Measurements from ENCODE around the gene IDH1. TPM values are rescaled to one million over a fixed set of nuclear protein-coding genes. Genes with fewer than 3 reads are reported as not detected.

IDH1 gene
- total RNA-seq, 1 donor from 2014 or later: 25.9 TPM

GRCh38 chr2:208295834-208296233, 41.0 kb upstream of the IDH1 start:
- no peak for DNase-seq (ENCODE audit: low spot score in 2 of 2)
- peaks cover 25 to 36% of the 10 kb centered on the region in 2 donors for H3K36me3 ChIP-seq

GRCh38 chr2:208294482-208295024, 39.7 kb upstream of the IDH1 start:
- Histone ChIP-seq H3K4me1 (no peaks in the 10 kb centered on the region), H3K27me3 (no peaks in the 10 kb centered on the region), H3K36me3 (peaks cover 27 to 44% of the 10 kb centered on the region in 2 donors), H3K4me3 (no peak overlapping the region), H3K27ac (no peak overlapping the region), H3K9me3 (no peaks in the 10 kb centered on the region)
- no peak for TF ChIP-seq CTCF (IDR thresholded peaks at IDR 0.05)
- DNase-seq (ENCODE audit: low spot score in 2 of 2): no peak
- intact Hi-C loops (cut with DNase I): no loop called here

More at GRCh38 chr2:208295834-208296233, 41.0 kb upstream of the IDH1 start:
- no peaks in the 10 kb centered on the region for H3K4me1 ChIP-seq
- H3K27me3 ChIP-seq: no peaks in the 10 kb centered on the region
- H3K27ac ChIP-seq: no peak overlapping the region
- TF ChIP-seq CTCF (IDR thresholded peaks at IDR 0.05): no peak
- no peak overlapping the region for H3K4me3 ChIP-seq
- H3K9me3 ChIP-seq: no peaks in the 10 kb centered on the region
- intact Hi-C loops (cut with DNase I): no loop called here

GRCh38 chr2:208285853-208286252, 31.0 kb upstream of the IDH1 start:
- no peak overlapping the region for H3K27ac ChIP-seq
- H3K36me3 ChIP-seq: peaks cover 53 to 76% of the 10 kb centered on the region in 2 donors
- no peak for DNase-seq (ENCODE audit: low spot score in 2 of 2)
- no peaks in the 10 kb centered on the region for H3K9me3 ChIP-seq
- H3K27me3 ChIP-seq: no peaks in the 10 kb centered on the region
- H3K4me3 ChIP-seq: no peak overlapping the region
- intact Hi-C loops (cut with DNase I): no loop called here
- no peaks in the 10 kb centered on the region for H3K4me1 ChIP-seq
- no peak for TF ChIP-seq CTCF (IDR thresholded peaks at IDR 0.05)

- intact Hi-C loops (cut with DNase I): no loop called here
- Histone ChIP-seq H3K9me3 (no peaks in the 10 kb centered on the region), H3K4me1 (no peaks in the 10 kb centered on the region), H3K27ac (no peak overlapping the region), H3K4me3 (no peak overlapping the region), H3K27me3 (no peaks in the 10 kb centered on the region), H3K36me3 (peaks cover 52 to 78% of the 10 kb centered on the region in 2 donors)
- no peak for DNase-seq (ENCODE audit: low spot score in 2 of 2)
- TF ChIP-seq CTCF (IDR thresholded peaks at IDR 0.05): no peak
These were observed 26.1 kb upstream of the IDH1 start for GRCh38 chr2:208280933-208281332.

GRCh38 chr2:208280234-208280633, 25.4 kb upstream of the IDH1 start:
- H3K27ac ChIP-seq: no peak overlapping the region
- no peaks in the 10 kb centered on the region for H3K4me1 ChIP-seq
- H3K27me3 ChIP-seq: no peaks in the 10 kb centered on the region
- H3K4me3 ChIP-seq: no peak overlapping the region
- H3K9me3 ChIP-seq: no peaks in the 10 kb centered on the region
- no peak for TF ChIP-seq CTCF (IDR thresholded peaks at IDR 0.05)
- peaks cover 50 to 84% of the 10 kb centered on the region in 2 donors for H3K36me3 ChIP-seq
- DNase-seq (ENCODE audit: low spot score in 2 of 2): no peak
- intact Hi-C loops (cut with DNase I): no loop called here

- no peak overlapping the region for H3K27ac ChIP-seq
- H3K36me3 ChIP-seq: peaks cover 50 to 94% of the 10 kb centered on the region in 2 donors
- H3K9me3 ChIP-seq: no peaks in the 10 kb centered on the region
- H3K4me3 ChIP-seq: no peak overlapping the region
- no peaks in the 10 kb centered on the region for H3K27me3 ChIP-seq
- no peak for TF ChIP-seq CTCF (IDR thresholded peaks at IDR 0.05)
- no peak for DNase-seq (ENCODE audit: low spot score in 2 of 2)
- intact Hi-C loops (cut with DNase I): no loop called here
- H3K4me1 ChIP-seq: no peaks in the 10 kb centered on the region
These were observed 24.4 kb upstream of the IDH1 start for GRCh38 chr2:208279236-208279635.

Data from ascending aorta (tissue), 2 donors.